Natural killer cell (primary cell): ENCODE results near the gene TSSK6. TPM values are rescaled to one million over a fixed set of nuclear protein-coding genes. Genes with fewer than 3 reads are reported as not detected.

Source experiments
- ATAC-seq, 3 donors: fragments of 150-1000 bp in 2 of 3; fragments of 200-7000 bp in 1 of 3; cut with Tn5 transposase; 1 replicate in 1 of 3; 2 replicates in 2 of 3; pipeline ENCODE4 v1.10.0; 2021; ENCODE audit warnings: mild to moderate bottlenecking in 2 of 3, moderate library complexity in 2 of 3
- DNase-seq, 2 donors: peaks; one replicate each; pipeline versions ENCODE4 v3.0.0 to v3.0.0-alpha.2; 2013 to 2021; ENCODE audit warnings: mixed read lengths in 1 of 2
- H3K27ac ChIP-seq: one replicate; pipeline ENCODE4 v1.5.1; 2013; ENCODE audit warnings: mild to moderate bottlenecking, low read length
- H3K27me3 ChIP-seq: one replicate; pipeline ENCODE4 v1.6.1; 2013; ENCODE audit warnings: low read length; ENCODE audit not compliant: control insufficient read depth, insufficient read depth
- H3K36me3 ChIP-seq: one replicate; pipeline ENCODE4 v1.6.1; 2013; ENCODE audit warnings: low read length; ENCODE audit not compliant: control insufficient read depth, insufficient read depth
- H3K4me1 ChIP-seq: one replicate; pipeline ENCODE4 v1.6.1; 2013; ENCODE audit warnings: low read length; ENCODE audit not compliant: control insufficient read depth, insufficient read depth
- H3K4me3 ChIP-seq: one replicate; pipeline ENCODE4 v1.5.1; 2013; ENCODE audit warnings: low read length
- H3K9me3 ChIP-seq: one replicate; pipeline ENCODE4 v1.6.1; 2013; ENCODE audit warnings: low read length; ENCODE audit not compliant: control insufficient read depth, insufficient read depth
- H3K27ac Mint-ChIP-seq, 2 donors: one replicate each; pipeline ENCODE4 v1.8.0; 2022; ENCODE audit warnings: mild to moderate bottlenecking in 2 of 2, mixed read lengths in 2 of 2, moderate library complexity in 1 of 2
- H3K27me3 Mint-ChIP-seq, 2 donors: one replicate each; pipeline ENCODE4 v1.8.0; 2022; ENCODE audit warnings: low read depth in 2 of 2, mixed read lengths in 2 of 2
- H3K36me3 Mint-ChIP-seq: one replicate; pipeline ENCODE4 v1.8.0; 2022; ENCODE audit warnings: mixed read lengths
- H3K4me1 Mint-ChIP-seq, 2 donors: one replicate each; pipeline ENCODE4 v1.8.0; 2022; ENCODE audit warnings: mixed read lengths in 2 of 2
- H3K4me3 Mint-ChIP-seq: one replicate; pipeline ENCODE4 v1.8.0; 2022; ENCODE audit warnings: mild to moderate bottlenecking, moderate library complexity, mixed read lengths
- H3K9me3 Mint-ChIP-seq, 2 donors: one replicate each; pipeline ENCODE4 v1.8.0; 2022; ENCODE audit warnings: mixed read lengths in 2 of 2
- WGBS: methylation state at CpG from one replicate; pipeline ENCODE4 v1.1.7; 2013; ENCODE audit warnings: missing lambda C conversion rate; ENCODE audit not compliant: insufficient coverage; 5-methylcytosine and 5-hydroxymethylcytosine counted together
- intact Hi-C: fragments of 100-400 bp; cut with micrococcal nuclease; formaldehyde crosslinking; loops from one replicate; pipeline ENCODE4 v1.14.2; 2022
- total RNA-seq, 4 donors: library from RNA; stranded (reverse); fragments of 120-200 nt in 1 of 4; gene quantifications; one replicate each; pipeline versions ENCODE4 v1.2.3 to v1.2.4, GENCODE V29; 2013 to 2022
- TF ChIP-seq, protein P1 (sequence below): fragments of 200-600 bp; IDR thresholded peaks from one replicate; pipeline ENCODE4 v1.8.0; 2022; ENCODE audit warnings: antibody characterized with exemption

The TSSK6 gene
- total RNA-seq, 3 donors from 2014 or later (not counting 1 experiment from before 2014, with no cell fraction given) = 2.2 to 2.5 (median 2.3) TPM

DNA sequence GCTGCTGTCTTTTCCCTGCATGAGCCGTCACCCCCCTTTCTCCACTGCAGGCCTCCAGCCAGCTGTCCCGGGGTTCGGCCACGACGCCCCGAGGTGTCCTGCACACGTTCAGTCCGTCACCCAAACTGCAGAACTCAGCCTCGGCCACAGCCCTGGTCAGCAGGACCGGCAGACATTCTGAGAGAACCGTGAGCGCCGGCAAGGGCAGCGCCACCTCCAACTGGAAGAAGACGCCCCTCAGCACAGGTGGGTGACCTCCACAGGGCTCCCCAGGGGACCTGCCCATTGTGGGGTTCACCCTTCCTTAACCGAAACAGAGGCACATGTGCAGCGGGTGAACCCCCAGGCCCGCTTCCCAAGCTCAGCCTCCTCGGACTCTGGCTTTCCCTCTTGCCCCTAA lies 13.1 kb downstream of the TSSK6 start:
- Histone ChIP-seq H3K4me1 (peaks cover 6% of the 10 kb centered on the region), H3K36me3 (peaks cover 96% of the 10 kb centered on the region), H3K27ac (no peak overlapping the region), H3K4me3 (no peak overlapping the region), H3K9me3 (no peaks in the 10 kb centered on the region), H3K27me3 (no peaks in the 10 kb centered on the region)
- ATAC-seq (no peak), DNase-seq (no peak)
- H3K36me3 Mint-ChIP-seq = no peaks in the 10 kb centered on the region
- intact Hi-C loops = no loop called here
- H3K9me3 Mint-ChIP-seq = no peaks in the 10 kb centered on the region
- no peaks in the 10 kb centered on the region for H3K27me3 Mint-ChIP-seq
- H3K4me1 Mint-ChIP-seq = peaks cover 0 to 8% of the 10 kb centered on the region in 2 donors
- H3K27ac Mint-ChIP-seq = peak overlapping the region in 1 of 2 donors; percentile 48
- WGBS = 98% methylated on average over 19 of the region's 19 CpGs
- TF ChIP-seq, protein P1, sequence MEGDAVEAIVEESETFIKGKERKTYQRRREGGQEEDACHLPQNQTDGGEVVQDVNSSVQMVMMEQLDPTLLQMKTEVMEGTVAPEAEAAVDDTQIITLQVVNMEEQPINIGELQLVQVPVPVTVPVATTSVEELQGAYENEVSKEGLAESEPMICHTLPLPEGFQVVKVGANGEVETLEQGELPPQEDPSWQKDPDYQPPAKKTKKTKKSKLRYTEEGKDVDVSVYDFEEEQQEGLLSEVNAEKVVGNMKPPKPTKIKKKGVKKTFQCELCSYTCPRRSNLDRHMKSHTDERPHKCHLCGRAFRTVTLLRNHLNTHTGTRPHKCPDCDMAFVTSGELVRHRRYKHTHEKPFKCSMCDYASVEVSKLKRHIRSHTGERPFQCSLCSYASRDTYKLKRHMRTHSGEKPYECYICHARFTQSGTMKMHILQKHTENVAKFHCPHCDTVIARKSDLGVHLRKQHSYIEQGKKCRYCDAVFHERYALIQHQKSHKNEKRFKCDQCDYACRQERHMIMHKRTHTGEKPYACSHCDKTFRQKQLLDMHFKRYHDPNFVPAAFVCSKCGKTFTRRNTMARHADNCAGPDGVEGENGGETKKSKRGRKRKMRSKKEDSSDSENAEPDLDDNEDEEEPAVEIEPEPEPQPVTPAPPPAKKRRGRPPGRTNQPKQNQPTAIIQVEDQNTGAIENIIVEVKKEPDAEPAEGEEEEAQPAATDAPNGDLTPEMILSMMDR = no peak
- no peak overlapping the region for H3K4me3 Mint-ChIP-seq

- 96% methylated on average over 26 of the region's 26 CpGs for WGBS
- H3K36me3 Mint-ChIP-seq = no peaks in the 10 kb centered on the region
- H3K9me3 Mint-ChIP-seq = no peaks in the 10 kb centered on the region
Observed at GRCh38 chr19:19501798-19502197, 13.6 kb downstream of the TSSK6 start.

GRCh38 chr19:19500975-19501644 lies 14.2 kb downstream of the TSSK6 start:
- H3K9me3 ChIP-seq = no peaks in the 10 kb centered on the region
- no peaks in the 10 kb centered on the region for H3K9me3 Mint-ChIP-seq
- H3K4me1 Mint-ChIP-seq = peaks cover 0 to 19% of the 10 kb centered on the region in 2 donors
- no peaks in the 10 kb centered on the region for H3K27me3 Mint-ChIP-seq
- peaks cover 96% of the 10 kb centered on the region for H3K36me3 ChIP-seq
- ATAC-seq (no peak), DNase-seq (no peak)
- no peaks in the 10 kb centered on the region for H3K27me3 ChIP-seq
- H3K4me1 ChIP-seq = peaks cover 12% of the 10 kb centered on the region
- H3K27ac ChIP-seq = no peak overlapping the region
- no peak overlapping the region for H3K4me3 Mint-ChIP-seq
- intact Hi-C loops = no loop called here
- H3K36me3 Mint-ChIP-seq = no peaks in the 10 kb centered on the region
- no peak overlapping the region for H3K4me3 ChIP-seq
- no peak overlapping the region for H3K27ac Mint-ChIP-seq
- TF ChIP-seq, protein P1 = no peak
- 96% methylated on average over 34 of the region's 34 CpGs for WGBS

More at GRCh38 chr19:19501798-19502197, 13.6 kb downstream of the TSSK6 start:
- no peak overlapping the region for H3K4me3 Mint-ChIP-seq
- ATAC-seq (no peak), DNase-seq (no peak)
- H3K27ac ChIP-seq = no peak overlapping the region
- peaks cover 0 to 12% of the 10 kb centered on the region in 2 donors for H3K4me1 Mint-ChIP-seq
- H3K27me3 ChIP-seq = no peaks in the 10 kb centered on the region
- H3K4me3 ChIP-seq = no peak overlapping the region
- TF ChIP-seq, protein P1 = no peak
- no peaks in the 10 kb centered on the region for H3K9me3 ChIP-seq
- H3K27ac Mint-ChIP-seq = peak overlapping the region in 1 of 2 donors; percentile 48
- no peaks in the 10 kb centered on the region for H3K27me3 Mint-ChIP-seq
- H3K36me3 ChIP-seq = peaks cover 96% of the 10 kb centered on the region
- peaks cover 11% of the 10 kb centered on the region for H3K4me1 ChIP-seq
- intact Hi-C loops = no loop called here
